ENCODE results near the gene DENND1A. TPM values are rescaled to one million over a fixed set of nuclear protein-coding genes. Genes with fewer than 3 reads are reported as not detected.
"Not testable (repeated sequence)": the region's sequence is repeated elsewhere in the genome, so short reads cannot be mapped to it uniquely, and the experiment has no call there.

The DENND1A gene
- total and polyA plus RNA-seq, 4 donors, result 7.9 to 22.0 (median 13.9) TPM

DNA sequence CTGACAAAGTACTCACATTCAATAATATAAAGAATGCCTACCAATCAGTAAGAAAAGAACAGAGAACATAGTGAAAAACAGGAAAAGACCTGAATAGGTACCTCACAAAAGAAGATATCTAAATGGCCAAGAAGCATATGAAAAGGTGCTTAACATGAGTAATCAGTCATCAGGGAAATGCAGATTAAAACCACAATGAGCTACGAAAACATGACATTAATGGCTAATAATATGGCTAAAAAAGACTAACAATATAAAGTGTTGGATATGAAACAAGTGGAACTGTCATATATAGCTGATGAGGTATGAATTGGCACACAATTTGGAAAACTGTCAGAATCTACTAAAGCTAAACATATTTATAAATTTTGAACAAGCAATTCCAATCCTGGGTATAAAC, 18.9 kb downstream of the DENND1A start:
- H3K27ac ChIP-seq (ENCODE audit: low read depth in 1 of 2, low read length in 2 of 2), result no peak overlapping the region
- TF ChIP-seq HNF4G (IDR thresholded peaks at IDR 0.05) (no peak), NR2F2 (IDR thresholded peaks at IDR 0.05) (no peak), RAD21 (IDR thresholded peaks at IDR 0.05) (no peak), HNF4A (conservative IDR thresholded peaks at IDR 0.05) (no peak), FOXA1 (IDR thresholded peaks at IDR 0.05) (no peak), TAF1 (conservative IDR thresholded peaks at IDR 0.05) (no peak), FOXA2 (IDR thresholded peaks at IDR 0.05) (no peak), SP1 (IDR thresholded peaks at IDR 0.05) (no peak), GABPA (IDR thresholded peaks at IDR 0.05 in 1 of 2, conservative IDR thresholded peaks at IDR 0.05 in 1 of 2) (no peak)
- TF ChIP-seq, protein P1, sequence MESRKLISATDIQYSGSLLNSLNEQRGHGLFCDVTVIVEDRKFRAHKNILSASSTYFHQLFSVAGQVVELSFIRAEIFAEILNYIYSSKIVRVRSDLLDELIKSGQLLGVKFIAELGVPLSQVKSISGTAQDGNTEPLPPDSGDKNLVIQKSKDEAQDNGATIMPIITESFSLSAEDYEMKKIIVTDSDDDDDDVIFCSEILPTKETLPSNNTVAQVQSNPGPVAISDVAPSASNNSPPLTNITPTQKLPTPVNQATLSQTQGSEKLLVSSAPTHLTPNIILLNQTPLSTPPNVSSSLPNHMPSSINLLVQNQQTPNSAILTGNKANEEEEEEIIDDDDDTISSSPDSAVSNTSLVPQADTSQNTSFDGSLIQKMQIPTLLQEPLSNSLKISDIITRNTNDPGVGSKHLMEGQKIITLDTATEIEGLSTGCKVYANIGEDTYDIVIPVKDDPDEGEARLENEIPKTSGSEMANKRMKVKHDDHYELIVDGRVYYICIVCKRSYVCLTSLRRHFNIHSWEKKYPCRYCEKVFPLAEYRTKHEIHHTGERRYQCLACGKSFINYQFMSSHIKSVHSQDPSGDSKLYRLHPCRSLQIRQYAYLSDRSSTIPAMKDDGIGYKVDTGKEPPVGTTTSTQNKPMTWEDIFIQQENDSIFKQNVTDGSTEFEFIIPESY (IDR thresholded peaks at IDR 0.05), result no peak
- no peak overlapping the region for H3K9ac ChIP-seq (ENCODE audit: low read depth in 1 of 2, low read length in 2 of 2)
- no peaks in the 10 kb centered on the region for H3K4me1 ChIP-seq (ENCODE audit: control insufficient read depth in 4 of 4, insufficient read depth in 4 of 4, low read length in 3 of 4)
- peaks cover 0 to 1% (median 0%) of the 10 kb centered on the region in 4 donors for H3K36me3 ChIP-seq (ENCODE audit: control insufficient read depth in 4 of 4, insufficient read depth in 3 of 4, low read depth in 1 of 4, low read length in 3 of 4)
- no peak for DNase-seq (ENCODE audit: low spot score)
- WGBS, result 96% methylated on average over 1 of the region's 1 CpG
- H3K27me3 ChIP-seq (ENCODE audit: control insufficient read depth in 4 of 4, insufficient read depth in 4 of 4, low read length in 3 of 4), result no peaks in the 10 kb centered on the region
- H3K4me3 ChIP-seq (ENCODE audit: low read depth in 1 of 3, low read length in 3 of 3), result no peak overlapping the region
- no peaks in the 10 kb centered on the region for H3K9me3 ChIP-seq (ENCODE audit: control insufficient read depth in 4 of 4, low read length in 3 of 4)

DNA sequence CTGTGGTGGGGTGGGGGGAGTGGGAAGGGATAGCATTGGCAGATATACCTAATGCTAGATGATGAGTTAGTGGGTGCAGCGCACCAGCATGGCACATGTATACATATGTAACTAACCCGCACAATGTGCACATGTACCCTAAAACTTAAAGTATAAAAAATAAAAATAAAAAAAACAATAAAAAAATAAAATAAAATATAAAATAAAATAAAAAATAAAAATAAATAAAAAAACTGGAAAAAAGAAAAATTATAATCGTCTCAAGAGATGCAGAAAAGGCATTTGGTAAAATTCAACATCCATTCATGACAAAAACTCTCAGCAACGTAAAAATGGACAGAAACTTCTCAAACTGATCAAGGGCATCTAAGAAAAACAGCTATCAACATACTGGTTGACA, 20.7 kb downstream of the DENND1A start:
- not testable (repeated sequence) for DNase-seq (ENCODE audit: low spot score); H3K27ac ChIP-seq (ENCODE audit: low read depth in 1 of 2, low read length in 2 of 2); H3K9ac ChIP-seq (ENCODE audit: low read depth in 1 of 2, low read length in 2 of 2); H3K4me3 ChIP-seq (ENCODE audit: low read depth in 1 of 3, low read length in 3 of 3); H3K4me1 ChIP-seq (ENCODE audit: control insufficient read depth in 4 of 4, insufficient read depth in 4 of 4, low read length in 3 of 4); H3K9me3 ChIP-seq (ENCODE audit: control insufficient read depth in 4 of 4, low read length in 3 of 4); H3K27me3 ChIP-seq (ENCODE audit: control insufficient read depth in 4 of 4, insufficient read depth in 4 of 4, low read length in 3 of 4); H3K36me3 ChIP-seq (ENCODE audit: control insufficient read depth in 4 of 4, insufficient read depth in 3 of 4, low read depth in 1 of 4, low read length in 3 of 4)
- WGBS, result 96% methylated on average over 4 of the region's 4 CpGs

DNA sequence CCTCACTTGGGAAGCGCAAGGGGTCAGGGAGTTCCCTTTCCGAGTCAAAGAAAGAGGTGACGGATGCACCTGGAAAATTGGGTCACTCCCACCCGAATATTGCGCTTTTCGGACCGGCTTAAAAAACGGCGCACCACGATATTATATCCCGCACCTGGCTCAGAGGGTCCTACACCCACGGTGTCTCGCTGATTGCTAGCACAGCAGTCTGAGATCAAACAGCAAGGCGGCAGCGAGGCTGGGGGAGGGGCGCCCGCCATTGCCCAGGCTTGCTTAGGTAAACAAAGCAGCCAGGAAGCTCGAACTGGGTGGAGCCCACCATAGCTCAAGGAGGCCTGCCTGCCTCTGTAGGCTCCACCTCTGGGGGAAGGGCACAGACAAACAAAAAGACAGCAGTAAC, 26.4 kb downstream of the DENND1A start:
- H3K27me3 ChIP-seq (ENCODE audit: control insufficient read depth in 4 of 4, insufficient read depth in 4 of 4, low read length in 3 of 4); H3K4me1 ChIP-seq (ENCODE audit: control insufficient read depth in 4 of 4, insufficient read depth in 4 of 4, low read length in 3 of 4); H3K4me3 ChIP-seq (ENCODE audit: low read depth in 1 of 3, low read length in 3 of 3); H3K9me3 ChIP-seq (ENCODE audit: control insufficient read depth in 4 of 4, low read length in 3 of 4); DNase-seq (ENCODE audit: low spot score); H3K9ac ChIP-seq (ENCODE audit: low read depth in 1 of 2, low read length in 2 of 2); H3K27ac ChIP-seq (ENCODE audit: low read depth in 1 of 2, low read length in 2 of 2); H3K36me3 ChIP-seq (ENCODE audit: control insufficient read depth in 4 of 4, insufficient read depth in 3 of 4, low read depth in 1 of 4, low read length in 3 of 4): not testable (repeated sequence)
- WGBS, result 97% methylated on average over 17 of the region's 18 CpGs

DNA sequence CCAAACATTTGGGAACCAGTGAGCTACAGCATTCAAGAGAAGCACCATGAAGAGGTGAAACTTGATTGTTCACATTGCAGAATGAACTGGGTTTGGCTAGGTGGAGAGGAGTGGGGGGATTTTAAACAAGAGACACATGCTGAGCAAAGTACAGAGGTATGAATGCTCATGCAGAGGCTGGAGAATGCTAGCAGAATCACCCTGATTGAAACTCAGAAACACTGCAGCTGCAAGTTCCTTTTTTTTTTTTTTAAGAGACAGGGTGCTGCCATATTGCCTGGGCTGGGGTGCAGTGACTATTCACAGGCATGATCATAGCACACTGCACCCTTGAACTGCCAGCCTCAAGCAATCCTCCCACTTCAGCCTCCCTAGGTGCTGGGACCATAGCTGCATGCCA, 35.1 kb downstream of the DENND1A start:
- no peak for TF ChIP-seq RXRA (IDR thresholded peaks at IDR 0.05)
- no peak for TF ChIP-seq TAF1 (conservative IDR thresholded peaks at IDR 0.05)
- TF ChIP-seq, protein P2, sequence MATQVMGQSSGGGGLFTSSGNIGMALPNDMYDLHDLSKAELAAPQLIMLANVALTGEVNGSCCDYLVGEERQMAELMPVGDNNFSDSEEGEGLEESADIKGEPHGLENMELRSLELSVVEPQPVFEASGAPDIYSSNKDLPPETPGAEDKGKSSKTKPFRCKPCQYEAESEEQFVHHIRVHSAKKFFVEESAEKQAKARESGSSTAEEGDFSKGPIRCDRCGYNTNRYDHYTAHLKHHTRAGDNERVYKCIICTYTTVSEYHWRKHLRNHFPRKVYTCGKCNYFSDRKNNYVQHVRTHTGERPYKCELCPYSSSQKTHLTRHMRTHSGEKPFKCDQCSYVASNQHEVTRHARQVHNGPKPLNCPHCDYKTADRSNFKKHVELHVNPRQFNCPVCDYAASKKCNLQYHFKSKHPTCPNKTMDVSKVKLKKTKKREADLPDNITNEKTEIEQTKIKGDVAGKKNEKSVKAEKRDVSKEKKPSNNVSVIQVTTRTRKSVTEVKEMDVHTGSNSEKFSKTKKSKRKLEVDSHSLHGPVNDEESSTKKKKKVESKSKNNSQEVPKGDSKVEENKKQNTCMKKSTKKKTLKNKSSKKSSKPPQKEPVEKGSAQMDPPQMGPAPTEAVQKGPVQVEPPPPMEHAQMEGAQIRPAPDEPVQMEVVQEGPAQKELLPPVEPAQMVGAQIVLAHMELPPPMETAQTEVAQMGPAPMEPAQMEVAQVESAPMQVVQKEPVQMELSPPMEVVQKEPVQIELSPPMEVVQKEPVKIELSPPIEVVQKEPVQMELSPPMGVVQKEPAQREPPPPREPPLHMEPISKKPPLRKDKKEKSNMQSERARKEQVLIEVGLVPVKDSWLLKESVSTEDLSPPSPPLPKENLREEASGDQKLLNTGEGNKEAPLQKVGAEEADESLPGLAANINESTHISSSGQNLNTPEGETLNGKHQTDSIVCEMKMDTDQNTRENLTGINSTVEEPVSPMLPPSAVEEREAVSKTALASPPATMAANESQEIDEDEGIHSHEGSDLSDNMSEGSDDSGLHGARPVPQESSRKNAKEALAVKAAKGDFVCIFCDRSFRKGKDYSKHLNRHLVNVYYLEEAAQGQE (IDR thresholded peaks at IDR 0.05), result no peak
- TF ChIP-seq, protein P3, sequence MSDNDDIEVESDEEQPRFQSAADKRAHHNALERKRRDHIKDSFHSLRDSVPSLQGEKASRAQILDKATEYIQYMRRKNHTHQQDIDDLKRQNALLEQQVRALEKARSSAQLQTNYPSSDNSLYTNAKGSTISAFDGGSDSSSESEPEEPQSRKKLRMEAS (IDR thresholded peaks at IDR 0.05), result no peak

More for the DNA sequence above, 35.1 kb downstream of the DENND1A start:
- no peak overlapping the region for H3K27ac ChIP-seq (ENCODE audit: low read depth in 1 of 2, low read length in 2 of 2)
- no peaks in the 10 kb centered on the region for H3K36me3 ChIP-seq (ENCODE audit: control insufficient read depth in 4 of 4, insufficient read depth in 3 of 4, low read depth in 1 of 4, low read length in 3 of 4)
- H3K9ac ChIP-seq (ENCODE audit: low read depth in 1 of 2, low read length in 2 of 2), result no peak overlapping the region
- no peak for DNase-seq (ENCODE audit: low spot score)
- H3K9me3 ChIP-seq (ENCODE audit: control insufficient read depth in 4 of 4, low read length in 3 of 4), result no peaks in the 10 kb centered on the region
- no peaks in the 10 kb centered on the region for H3K27me3 ChIP-seq (ENCODE audit: control insufficient read depth in 4 of 4, insufficient read depth in 4 of 4, low read length in 3 of 4)
- no peak overlapping the region for H3K4me3 ChIP-seq (ENCODE audit: low read depth in 1 of 3, low read length in 3 of 3)
- peaks cover 0 to 7% (median under 1%) of the 10 kb centered on the region in 4 donors for H3K4me1 ChIP-seq (ENCODE audit: control insufficient read depth in 4 of 4, insufficient read depth in 4 of 4, low read length in 3 of 4)
